MV-4-11 (cell line): ENCODE data around the gene AKT3.
A peak's percentile ranks its signal among the peaks of the same experiment; 100 is the strongest.
"Not testable (repeated sequence)": the region's sequence is repeated elsewhere in the genome, so short reads cannot be mapped to it uniquely, and the experiment has no call there.

Experiments
- DNase-seq: peaks from one replicate; lab custom pipeline; 2025; lab: John Stamatoyannopoulos, UW

The AKT3 gene

GRCh38 chr1:243693800-243694199 lies 156.2 kb downstream of the AKT3 start:
- DNase-seq, result no peak

GRCh38 chr1:243686159-243686558 lies 163.9 kb downstream of the AKT3 start:
- DNase-seq, result peak; percentile 1

- DNase-seq, result no peak
Observed at GRCh38 chr1:243680860-243681259, 169.2 kb downstream of the AKT3 start.

GRCh38 chr1:243672539-243673074 lies 177.4 kb downstream of the AKT3 start:
- DNase-seq, result no peak

- peak; percentile 15 for DNase-seq
Observed at GRCh38 chr1:243667591-243667990, 182.5 kb downstream of the AKT3 start.

- DNase-seq, result peak; percentile 14
Observed at GRCh38 chr1:243667133-243667532, 182.9 kb downstream of the AKT3 start.

GRCh38 chr1:243663651-243664050 lies 186.4 kb downstream of the AKT3 start:
- DNase-seq, result no peak

GRCh38 chr1:243662169-243662568 lies 187.9 kb downstream of the AKT3 start:
- not testable (repeated sequence) for DNase-seq

GRCh38 chr1:243658594-243659105 lies 191.4 kb downstream of the AKT3 start:
- DNase-seq, result no peak

- DNase-seq, result no peak
Observed at GRCh38 chr1:243657793-243658192, 192.2 kb downstream of the AKT3 start.

- not testable (repeated sequence) for DNase-seq
Observed at GRCh38 chr1:243649530-243649929, 200.5 kb downstream of the AKT3 start.

- no peak for DNase-seq
Observed at GRCh38 chr1:243646841-243647240, 203.2 kb downstream of the AKT3 start.

GRCh38 chr1:243645281-243645680 lies 204.8 kb downstream of the AKT3 start:
- DNase-seq, result no peak

GRCh38 chr1:243642936-243643335 lies 207.1 kb downstream of the AKT3 start:
- DNase-seq, result no peak

GRCh38 chr1:243639027-243639658 lies 210.9 kb downstream of the AKT3 start:
- DNase-seq, result no peak

- DNase-seq, result peak; percentile 14
Observed at GRCh38 chr1:243638186-243638585, 211.9 kb downstream of the AKT3 start.

- peak; percentile 16 for DNase-seq
Observed at GRCh38 chr1:243628476-243628907, 221.6 kb downstream of the AKT3 start.

GRCh38 chr1:243623841-243624240 lies 226.2 kb downstream of the AKT3 start:
- no peak for DNase-seq

- DNase-seq, result no peak
Observed at GRCh38 chr1:243621973-243622372, 228.1 kb downstream of the AKT3 start.

- no peak for DNase-seq
Observed at GRCh38 chr1:243620096-243620495, 229.9 kb downstream of the AKT3 start.

- no peak for DNase-seq
Observed at GRCh38 chr1:243609698-243610097, 240.3 kb downstream of the AKT3 start.

GRCh38 chr1:243605604-243606003 lies 244.4 kb downstream of the AKT3 start:
- DNase-seq, result peak; percentile 9

GRCh38 chr1:243601720-243602119 lies 248.3 kb downstream of the AKT3 start:
- no peak for DNase-seq

GRCh38 chr1:243598433-243598832 lies 251.6 kb downstream of the AKT3 start:
- DNase-seq, result peak; percentile 80
